Thyroid gland (tissue), 4 donors: ENCODE results near the gene UBE2H. TPM values are rescaled to one million over a fixed set of nuclear protein-coding genes. Genes with fewer than 3 reads are reported as not detected.

Experiments used
- DNase-seq, 2 donors: peaks; one replicate each; pipeline ENCODE4 v3.0.0-alpha.2; 2019
- H3K27ac ChIP-seq, 3 donors: fragments of 200-600 bp; sonication (generic); 1 replicate in 2 of 3; 2 replicates in 1 of 3; pipeline ENCODE4 v1.5.1; 2016 to 2019; ENCODE audit warnings: mild to moderate bottlenecking in 1 of 3, moderate library complexity in 1 of 3
- H3K27me3 ChIP-seq: fragments of 200-600 bp; sonication (generic); one replicate; pipeline ENCODE4 v1.5.1; 2019
- H3K36me3 ChIP-seq, 2 donors: fragments of 200-600 bp; sonication (generic); one replicate each; pipeline ENCODE4 v1.5.1; 2016 to 2019
- H3K4me1 ChIP-seq, 2 donors: fragments of 200-600 bp; sonication (generic); one replicate each; pipeline ENCODE4 v1.5.1; 2017 to 2019
- H3K4me3 ChIP-seq, 3 donors: fragments of 200-600 bp; sonication (generic); replicated peaks in 1 of 3; 1 replicate in 2 of 3; 2 replicates in 1 of 3; pipeline ENCODE4 v1.5.1; 2016; ENCODE audit warnings: mild to moderate bottlenecking in 1 of 3
- H3K9me3 ChIP-seq: fragments of 200-600 bp; sonication (generic); one replicate; pipeline ENCODE4 v1.5.1; 2017
- POLR2A ChIP-seq, 2 donors: fragments of 450-650 bp; IDR thresholded peaks; one replicate each; pipeline ENCODE4 v1.6.1; 2017; ENCODE audit warnings: antibody characterized with exemption in 2 of 2, mild to moderate bottlenecking in 2 of 2, moderate library complexity in 1 of 2
- WGBS, 2 donors: methylation state at CpG; one replicate each; pipeline ENCODE4 v1.1.5; 2017; 5-methylcytosine and 5-hydroxymethylcytosine counted together
- intact Hi-C: fragments of 100-400 bp; cut with DNase I; formaldehyde crosslinking; loops from one replicate; pipeline ENCODE4 v1.15.1; 2023
- total RNA-seq, 4 donors: library from RNA; depleted of rRNA; stranded (reverse); fragments of >200 nt; gene quantifications; one replicate each; pipeline ENCODE4 v1.2.3, GENCODE V29; 2016
- TF ChIP-seq, protein P1 (sequence below), 6 experiments: fragments of 200-600 bp in 3 of 6; fragments of 450-650 bp in 3 of 6; sonication (generic) in 3 of 6; IDR thresholded peaks; one replicate each; pipeline ENCODE4 v1.5.1; 2016 to 2019; ENCODE audit warnings: antibody characterized with exemption in 6 of 6, mild to moderate bottlenecking in 2 of 6, inconsistent platforms in 1 of 6, moderate library complexity in 1 of 6

The UBE2H gene
- total RNA-seq, 4 donors from 2014 or later = 97.7 to 156 (median 122) TPM

DNA sequence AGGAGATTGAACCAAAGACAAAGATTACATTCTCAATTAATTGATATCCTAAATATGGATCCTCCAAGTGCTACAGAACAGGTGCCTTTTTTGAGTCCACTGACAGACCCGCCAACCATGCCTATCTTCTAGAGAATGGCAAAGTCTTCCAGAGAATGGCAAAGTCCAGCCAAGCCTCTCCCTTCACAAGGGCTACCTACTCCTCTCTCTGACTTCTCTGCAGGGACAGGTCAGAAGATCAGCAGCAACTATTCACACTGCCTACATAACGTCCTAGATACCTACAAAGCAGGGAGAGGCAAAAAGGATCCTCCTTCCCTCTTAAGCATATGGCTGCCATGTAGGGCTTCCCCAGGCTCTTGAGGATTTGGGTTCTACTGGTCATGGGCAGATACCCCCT lies 12.4 kb downstream of the UBE2H start:
- WGBS, 2 donors = 80 to 97% methylated on average over 2 of the region's 2 CpGs
- peaks cover 13 to 18% of the 10 kb centered on the region in 2 donors for H3K4me1 ChIP-seq
- DNase-seq = no peak
- intact Hi-C loops = no loop called here
- no peak overlapping the region for H3K4me3 ChIP-seq
- H3K36me3 ChIP-seq = no peaks in the 10 kb centered on the region
- no peaks in the 10 kb centered on the region for H3K27me3 ChIP-seq
- TF ChIP-seq POLR2A (IDR thresholded peaks at IDR 0.05) = no peak
- H3K9me3 ChIP-seq = no peaks in the 10 kb centered on the region
- H3K27ac ChIP-seq = no peak overlapping the region

DNA sequence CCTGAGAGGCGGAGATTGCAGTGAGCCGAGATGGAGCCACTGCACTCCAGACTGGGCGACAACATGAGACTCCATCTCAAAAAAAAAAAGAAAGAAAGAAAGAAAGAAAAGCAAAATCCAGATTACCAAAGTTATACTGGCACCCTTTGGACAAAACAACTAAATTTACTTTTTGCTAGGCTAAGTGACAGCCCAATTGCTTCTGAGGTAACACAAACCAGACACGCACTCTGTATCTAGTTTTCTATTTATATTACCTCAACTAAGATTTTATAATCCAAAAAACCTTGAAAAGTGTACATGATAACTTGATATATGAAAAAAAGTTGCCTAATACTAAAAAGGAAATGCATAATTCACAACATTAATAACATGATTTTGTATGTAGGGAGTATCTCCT lies 12.9 kb downstream of the UBE2H start:
- TF ChIP-seq, protein P1, sequence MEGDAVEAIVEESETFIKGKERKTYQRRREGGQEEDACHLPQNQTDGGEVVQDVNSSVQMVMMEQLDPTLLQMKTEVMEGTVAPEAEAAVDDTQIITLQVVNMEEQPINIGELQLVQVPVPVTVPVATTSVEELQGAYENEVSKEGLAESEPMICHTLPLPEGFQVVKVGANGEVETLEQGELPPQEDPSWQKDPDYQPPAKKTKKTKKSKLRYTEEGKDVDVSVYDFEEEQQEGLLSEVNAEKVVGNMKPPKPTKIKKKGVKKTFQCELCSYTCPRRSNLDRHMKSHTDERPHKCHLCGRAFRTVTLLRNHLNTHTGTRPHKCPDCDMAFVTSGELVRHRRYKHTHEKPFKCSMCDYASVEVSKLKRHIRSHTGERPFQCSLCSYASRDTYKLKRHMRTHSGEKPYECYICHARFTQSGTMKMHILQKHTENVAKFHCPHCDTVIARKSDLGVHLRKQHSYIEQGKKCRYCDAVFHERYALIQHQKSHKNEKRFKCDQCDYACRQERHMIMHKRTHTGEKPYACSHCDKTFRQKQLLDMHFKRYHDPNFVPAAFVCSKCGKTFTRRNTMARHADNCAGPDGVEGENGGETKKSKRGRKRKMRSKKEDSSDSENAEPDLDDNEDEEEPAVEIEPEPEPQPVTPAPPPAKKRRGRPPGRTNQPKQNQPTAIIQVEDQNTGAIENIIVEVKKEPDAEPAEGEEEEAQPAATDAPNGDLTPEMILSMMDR (IDR thresholded peaks at IDR 0.05) = no peak
- TF ChIP-seq POLR2A (IDR thresholded peaks at IDR 0.05) = no peak
- intact Hi-C loops = no loop called here
- Histone ChIP-seq H3K27me3 (no peaks in the 10 kb centered on the region), H3K27ac (no peak overlapping the region), H3K36me3 (no peaks in the 10 kb centered on the region), H3K9me3 (no peaks in the 10 kb centered on the region), H3K4me3 (no peak overlapping the region), H3K4me1 (peaks cover 13 to 18% of the 10 kb centered on the region in 2 donors)
- WGBS, 2 donors = 92 to 95% methylated on average over 4 of the region's 4 CpGs
- DNase-seq = no peak

DNA sequence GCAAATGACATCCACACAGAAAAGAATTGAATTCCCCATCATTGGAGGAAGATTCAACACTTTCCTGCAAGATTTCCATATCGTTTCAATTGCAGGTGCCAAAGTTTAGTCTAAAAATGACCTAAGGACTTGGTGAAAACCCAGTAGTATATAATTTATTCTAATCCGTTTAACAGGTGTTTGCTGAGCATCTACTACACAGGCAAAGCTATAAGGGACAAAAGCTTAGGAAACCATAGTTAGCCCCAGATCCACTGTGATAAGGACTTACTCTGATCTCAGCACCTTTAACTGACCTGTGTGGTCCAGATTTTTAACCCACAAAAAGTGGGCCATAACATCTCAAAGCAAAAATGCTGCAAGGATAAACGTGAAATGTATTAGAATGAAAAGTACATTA lies 19.1 kb downstream of the UBE2H start:
- no peak for TF ChIP-seq POLR2A (IDR thresholded peaks at IDR 0.05)
- TF ChIP-seq, protein P1 (IDR thresholded peaks at IDR 0.05) = no peak
- intact Hi-C loops = no loop called here
- WGBS, 2 donors = 92 to 96% methylated on average over 3 of the region's 3 CpGs

DNA sequence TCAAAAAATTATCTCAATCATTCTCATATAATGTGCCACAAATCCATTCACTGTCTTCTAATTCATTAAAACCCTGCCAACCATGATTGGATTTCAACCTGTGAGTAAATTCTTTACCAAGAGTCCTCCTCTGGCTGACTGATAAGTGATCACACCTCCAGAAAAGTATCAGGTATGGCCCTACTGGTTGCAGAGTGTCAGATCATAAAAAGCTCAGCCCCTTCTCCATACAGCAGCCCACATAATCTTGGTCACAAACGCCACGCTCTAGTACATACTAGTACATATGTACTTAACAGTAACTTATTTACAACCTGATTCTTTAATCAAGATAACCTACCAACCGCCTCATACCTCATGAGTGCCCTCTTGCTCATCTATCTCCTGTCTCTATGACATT lies 26.1 kb downstream of the UBE2H start:
- H3K4me1 ChIP-seq = peaks cover 23 to 27% of the 10 kb centered on the region in 2 donors
- DNase-seq = no peak
- WGBS, 2 donors = 97 to 100% methylated on average over 3 of the region's 3 CpGs
- intact Hi-C loops = no loop called here
- H3K27me3 ChIP-seq = no peaks in the 10 kb centered on the region
- no peak overlapping the region for H3K4me3 ChIP-seq
- no peaks in the 10 kb centered on the region for H3K36me3 ChIP-seq
- no peak overlapping the region for H3K27ac ChIP-seq
- TF ChIP-seq POLR2A (IDR thresholded peaks at IDR 0.05) = no peak
- TF ChIP-seq, protein P1 (IDR thresholded peaks at IDR 0.05) = no peak
- no peaks in the 10 kb centered on the region for H3K9me3 ChIP-seq

More for the DNA sequence above, 19.1 kb downstream of the UBE2H start:
- Histone ChIP-seq H3K4me1 (no peaks in the 10 kb centered on the region), H3K27ac (no peak overlapping the region), H3K36me3 (no peaks in the 10 kb centered on the region), H3K4me3 (no peak overlapping the region), H3K9me3 (no peaks in the 10 kb centered on the region), H3K27me3 (no peaks in the 10 kb centered on the region)
- no peak for DNase-seq

DNA sequence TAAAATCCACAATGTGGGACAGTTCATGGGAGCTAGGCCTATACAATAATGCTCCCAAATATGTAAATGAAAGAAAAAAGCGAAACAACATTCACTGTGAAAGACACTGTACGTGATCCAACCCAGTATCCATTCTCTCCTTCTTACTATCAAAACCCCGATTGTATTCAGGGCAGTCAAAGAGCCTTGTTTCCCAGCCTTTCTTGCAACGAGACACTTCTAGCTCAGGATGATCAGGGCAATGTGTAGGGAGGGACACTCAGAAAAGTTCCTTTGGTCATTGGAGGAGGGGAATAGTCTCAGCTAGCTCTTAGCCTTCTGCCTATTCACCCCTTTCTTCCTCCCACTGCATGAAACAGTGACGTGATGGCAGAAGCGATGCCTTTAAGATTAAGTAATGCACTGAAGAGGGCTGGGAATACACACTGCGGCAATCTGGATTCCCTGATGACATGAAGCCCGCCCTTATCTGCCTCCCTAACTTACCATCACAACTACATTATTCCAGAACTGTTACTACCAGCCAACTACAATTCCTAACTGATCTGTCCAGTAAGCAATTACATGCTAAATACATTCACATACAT lies 27.3 kb downstream of the UBE2H start:
- 84% methylated on average over 8 of the region's 8 CpGs for WGBS, 2 donors
- DNase-seq = no peak
- Histone ChIP-seq H3K4me3 (no peak overlapping the region), H3K27ac (no peak overlapping the region), H3K4me1 (peaks cover 23 to 27% of the 10 kb centered on the region in 2 donors), H3K27me3 (no peaks in the 10 kb centered on the region), H3K9me3 (no peaks in the 10 kb centered on the region), H3K36me3 (no peaks in the 10 kb centered on the region)
- intact Hi-C loops = no loop called here
- TF ChIP-seq, protein P1 (IDR thresholded peaks at IDR 0.05) = no peak
- no peak for TF ChIP-seq POLR2A (IDR thresholded peaks at IDR 0.05)
